K562 (cell line): Measurements from ENCODE around the gene CBLL1. TPM values are rescaled to one million over a fixed set of nuclear protein-coding genes. Genes with fewer than 3 reads are reported as not detected.

Source experiments
- BHLHE40 ChIP-seq: IDR thresholded peaks from 2 replicates; pipeline ENCODE4 v1.6.1; 2011; ENCODE audit warnings: low read length, improper control_type of control experiment
- CC2D1A ChIP-seq: fragments of 450-650 bp; IDR thresholded peaks from 2 replicates; pipeline ENCODE4 v1.6.1; 2017; ENCODE audit warnings: mild to moderate bottlenecking
- CEBPG ChIP-seq, 3 experiments: fragments of 200-800 bp in 1 of 3; sonication (Bioruptor generic) in 1 of 3; sonication (generic) in 1 of 3; formaldehyde crosslinking in 1 of 3; IDR thresholded peaks in 2 of 3; conservative IDR thresholded peaks in 1 of 3; 2 replicates each; pipeline versions ENCODE4 v1.6.1 to v1.8.0; 2016 to 2022; ENCODE audit warnings: missing compliant biosample characterization in 2 of 3, missing genetic modification characterization in 2 of 3, mild to moderate bottlenecking in 1 of 3, missing genetic modification reagents in 1 of 3
- ETV5 ChIP-seq: sonication (generic); formaldehyde crosslinking; IDR thresholded peaks from 2 replicates; pipeline ENCODE4 v1.4.0; 2020; ENCODE audit warnings: low read depth, mild to moderate bottlenecking, missing genetic modification reagents
- KDM5B ChIP-seq: fragments of 200-600 bp; sonication (generic); IDR thresholded peaks from 2 replicates; pipeline ENCODE4 v1.6.1; 2012; ENCODE audit warnings: low read depth, mild to moderate bottlenecking, moderate library complexity, low read length, control low read depth, inconsistent platforms; ENCODE audit not compliant: insufficient replicate concordance
- NFXL1 ChIP-seq: fragments of 450-650 bp; formaldehyde crosslinking; IDR thresholded peaks from 2 replicates; pipeline ENCODE4 v1.4.0; 2021; ENCODE audit warnings: mild to moderate bottlenecking
- PHTF2 ChIP-seq: fragments of 250-450 bp; sonication (Bioruptor Pico); IDR thresholded peaks from 2 replicates; pipeline ENCODE4 v1.5.0; 2021; ENCODE audit warnings: mild to moderate bottlenecking
- RBM14 ChIP-seq: fragments of 200-400 bp; formaldehyde crosslinking; IDR thresholded peaks from 2 replicates; pipeline ENCODE4 v1.6.1; 2018; ENCODE audit warnings: low read depth, mild to moderate bottlenecking, low read length, moderate library complexity, borderline replicate concordance; ENCODE audit not compliant: insufficient read depth
- RBM25 ChIP-seq: fragments of 200-400 bp; formaldehyde crosslinking; IDR thresholded peaks from 2 replicates; pipeline ENCODE4 v1.6.1; 2018; ENCODE audit warnings: low read length, low read depth, moderate library complexity; ENCODE audit not compliant: severe bottlenecking
- TAF7 ChIP-seq: fragments of 450-650 bp; IDR thresholded peaks from 2 replicates; pipeline ENCODE4 v1.6.1; 2016; ENCODE audit warnings: missing genetic modification characterization, missing compliant biosample characterization
- TCF7 ChIP-seq: sonication (generic); IDR thresholded peaks from 2 replicates; pipeline ENCODE4 v1.6.1; 2016; ENCODE audit warnings: antibody characterized with exemption, borderline replicate concordance
- ZNF280A ChIP-seq: fragments of 450-650 bp; IDR thresholded peaks from 2 replicates; pipeline ENCODE4 v1.6.1; 2018; ENCODE audit warnings: mild to moderate bottlenecking, low read depth; ENCODE audit not compliant: partially characterized antibody
- ZNF398 ChIP-seq: fragments of 250-450 bp; sonication (Bioruptor Pico); IDR thresholded peaks from 2 replicates; pipeline ENCODE4 v1.8.0; 2021; ENCODE audit warnings: moderate library complexity, mild to moderate bottlenecking, inconsistent platforms
- ZNF551 ChIP-seq: fragments of 250-450 bp; sonication (Bioruptor Pico); IDR thresholded peaks from 2 replicates; pipeline ENCODE4 v1.5.0; 2021; ENCODE audit warnings: mild to moderate bottlenecking, moderate library complexity
- ZNF77 ChIP-seq: fragments of 250-450 bp; sonication (Bioruptor Pico); IDR thresholded peaks from 2 replicates; pipeline ENCODE4 v1.5.0; 2020
- polyA plus RNA-seq, 8 experiments: library from polyadenylated mRNA; depleted of rRNA in 4 of 8; stranded (reverse) in 5 of 8; unstranded in 3 of 8; fragments of >200 nt; fragmentation: Nextera tagmentation in 2 of 8; fragmentation: Illumina TruSeq in 1 of 8; extraction: Ambion mirVana in 2 of 8; extraction: Trizol in 1 of 8; gene quantifications; 2 replicates each; pipeline versions ENCODE4 v1.2.1 to v1.2.3, GENCODE V29; 2011 to 2014; ENCODE audit warnings: inconsistent platforms in 1 of 8, missing spikeins in 1 of 8
- total RNA-seq, 7 experiments: library from RNA; depleted of rRNA in 6 of 7; stranded (reverse); fragments of >200 nt in 6 of 7; fragmentation: Illumina TruSeq in 2 of 7; extraction: Trizol in 2 of 7; gene quantifications; 2 replicates each; pipeline versions ENCODE4 v1.2.1 to v1.2.3, GENCODE V29; 2011 to 2021; ENCODE audit warnings: low replicate concordance in 1 of 7
- TF ChIP-seq, protein P1 (sequence below): IDR thresholded peaks from 2 replicates; pipeline ENCODE4 v1.6.1; 2012; ENCODE audit warnings: low read depth, low read length, improper control_type of control experiment, borderline replicate concordance
- TF ChIP-seq, protein P2 (sequence below): fragments of 200-400 bp; formaldehyde crosslinking; IDR thresholded peaks from 2 replicates; pipeline ENCODE4 v1.6.1; 2017; ENCODE audit warnings: mild to moderate bottlenecking, low read depth, low read length, moderate library complexity
- TF ChIP-seq, protein P3 (sequence below): fragments of 250-450 bp; sonication (Bioruptor Pico); IDR thresholded peaks from 2 replicates; pipeline ENCODE4 v1.8.0; 2021; ENCODE audit warnings: moderate library complexity, mild to moderate bottlenecking, inconsistent platforms

The CBLL1 gene
- total and polyA plus RNA-seq, 9 of the 15 experiments (the other 6 are each of a cell fraction or from before 2014, with no cell fraction given), result 14.7 to 67.9 (median 35.4) TPM

DNA sequence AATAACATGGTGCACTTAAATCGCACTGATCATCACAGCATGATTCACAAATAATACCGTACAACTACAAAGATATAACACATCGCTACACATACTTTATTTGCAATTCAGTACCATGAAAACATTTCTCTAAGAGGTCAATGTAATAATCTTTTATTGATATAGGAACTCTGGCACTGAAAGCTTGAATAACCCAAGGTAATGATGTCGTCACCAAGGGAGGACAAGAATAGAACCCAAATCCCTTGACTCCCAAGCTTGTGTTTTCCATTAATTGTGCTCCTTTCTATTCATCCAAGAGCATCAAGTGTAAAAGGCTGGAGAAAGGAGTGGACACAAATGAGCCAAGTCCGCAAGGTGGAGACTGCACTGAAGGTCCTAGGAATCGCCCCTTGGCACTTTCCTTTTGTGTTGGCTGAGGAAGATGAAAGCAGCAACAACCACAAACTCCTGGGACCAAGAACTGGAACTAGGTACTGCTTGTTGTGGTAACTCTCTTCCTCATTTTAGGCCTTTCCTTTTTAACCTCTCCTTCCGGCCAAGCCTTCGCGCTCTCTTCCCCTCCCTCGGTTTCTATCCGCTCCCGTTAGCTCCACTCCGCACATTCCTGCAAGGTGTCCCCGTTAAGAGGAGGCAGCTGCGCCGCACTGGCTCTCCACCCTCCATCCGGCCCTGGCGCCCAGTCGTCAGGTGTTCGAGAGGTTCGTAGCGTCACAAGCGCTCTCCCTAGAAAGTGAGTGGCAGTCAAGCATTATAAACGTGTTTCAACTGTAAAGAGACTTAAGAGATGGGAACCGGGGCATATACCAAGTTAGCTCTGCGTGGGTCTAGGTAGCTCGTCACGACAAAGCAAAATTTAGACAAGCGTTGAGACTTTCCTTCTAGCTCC, 1.0 kb upstream of the CBLL1 start (continued):
- TF ChIP-seq, protein P1, sequence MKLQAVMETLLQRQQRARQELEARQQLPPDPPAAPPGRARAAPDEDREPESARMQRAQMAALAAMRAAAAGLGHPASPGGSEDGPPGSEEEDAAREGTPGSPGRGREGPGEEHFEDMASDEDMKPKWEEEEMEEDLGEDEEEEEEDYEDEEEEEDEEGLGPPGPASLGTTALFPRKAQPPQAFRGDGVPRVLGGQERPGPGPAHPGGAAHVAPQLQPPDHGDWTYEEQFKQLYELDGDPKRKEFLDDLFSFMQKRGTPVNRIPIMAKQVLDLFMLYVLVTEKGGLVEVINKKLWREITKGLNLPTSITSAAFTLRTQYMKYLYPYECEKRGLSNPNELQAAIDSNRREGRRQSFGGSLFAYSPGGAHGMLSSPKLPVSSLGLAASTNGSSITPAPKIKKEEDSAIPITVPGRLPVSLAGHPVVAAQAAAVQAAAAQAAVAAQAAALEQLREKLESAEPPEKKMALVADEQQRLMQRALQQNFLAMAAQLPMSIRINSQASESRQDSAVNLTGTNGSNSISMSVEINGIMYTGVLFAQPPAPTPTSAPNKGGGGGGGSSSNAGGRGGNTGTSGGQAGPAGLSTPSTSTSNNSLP, result no peak
- no peak for TF ChIP-seq RBM14
- no peak for TF ChIP-seq PHTF2
- TF ChIP-seq, protein P2, sequence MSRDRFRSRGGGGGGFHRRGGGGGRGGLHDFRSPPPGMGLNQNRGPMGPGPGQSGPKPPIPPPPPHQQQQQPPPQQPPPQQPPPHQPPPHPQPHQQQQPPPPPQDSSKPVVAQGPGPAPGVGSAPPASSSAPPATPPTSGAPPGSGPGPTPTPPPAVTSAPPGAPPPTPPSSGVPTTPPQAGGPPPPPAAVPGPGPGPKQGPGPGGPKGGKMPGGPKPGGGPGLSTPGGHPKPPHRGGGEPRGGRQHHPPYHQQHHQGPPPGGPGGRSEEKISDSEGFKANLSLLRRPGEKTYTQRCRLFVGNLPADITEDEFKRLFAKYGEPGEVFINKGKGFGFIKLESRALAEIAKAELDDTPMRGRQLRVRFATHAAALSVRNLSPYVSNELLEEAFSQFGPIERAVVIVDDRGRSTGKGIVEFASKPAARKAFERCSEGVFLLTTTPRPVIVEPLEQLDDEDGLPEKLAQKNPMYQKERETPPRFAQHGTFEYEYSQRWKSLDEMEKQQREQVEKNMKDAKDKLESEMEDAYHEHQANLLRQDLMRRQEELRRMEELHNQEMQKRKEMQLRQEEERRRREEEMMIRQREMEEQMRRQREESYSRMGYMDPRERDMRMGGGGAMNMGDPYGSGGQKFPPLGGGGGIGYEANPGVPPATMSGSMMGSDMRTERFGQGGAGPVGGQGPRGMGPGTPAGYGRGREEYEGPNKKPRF, result no peak
- TF ChIP-seq ZNF280A, result no peak
- no peak for TF ChIP-seq RBM25
- 0 out of 2 replicates have a peak, but pooled peaks have one; percentile 49 for TF ChIP-seq NFXL1 (CRISPR knock-in tag)
- TF ChIP-seq ETV5, result peak; percentile 79; the same call in 1 of the 2 replicates
- TF ChIP-seq ZNF77 (CRISPR knock-in tag), result no peak
- TF ChIP-seq CEBPG (CRISPR knock-in tag; IDR thresholded peaks at IDR 0.05), result peak; percentile 26; the same call in 1 of the 2 replicates
- TF ChIP-seq CEBPG (tag; conservative IDR thresholded peaks at IDR 0.05 in 1 of 2, IDR thresholded peaks at IDR 0.05 in 1 of 2), result no peak
- TF ChIP-seq ZNF398 (CRISPR knock-in tag), result no peak
- TF ChIP-seq TCF7, result no peak
- TF ChIP-seq, protein P3, sequence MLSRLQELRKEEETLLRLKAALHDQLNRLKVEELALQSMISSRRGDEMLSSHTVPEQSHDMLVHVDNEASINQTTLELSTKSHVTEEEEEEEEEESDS, result no peak
- no peak; the same call in 1 of the 2 replicates for TF ChIP-seq CC2D1A
- no peak for TF ChIP-seq ZNF551 (CRISPR knock-in tag)
- peak; percentile 67; the same call in 1 of the 2 replicates for TF ChIP-seq TAF7 (tag)
- peak; percentile 36 for TF ChIP-seq KDM5B
- no peak for TF ChIP-seq BHLHE40
